Measurements from ENCODE around the gene ATM.

DNA sequence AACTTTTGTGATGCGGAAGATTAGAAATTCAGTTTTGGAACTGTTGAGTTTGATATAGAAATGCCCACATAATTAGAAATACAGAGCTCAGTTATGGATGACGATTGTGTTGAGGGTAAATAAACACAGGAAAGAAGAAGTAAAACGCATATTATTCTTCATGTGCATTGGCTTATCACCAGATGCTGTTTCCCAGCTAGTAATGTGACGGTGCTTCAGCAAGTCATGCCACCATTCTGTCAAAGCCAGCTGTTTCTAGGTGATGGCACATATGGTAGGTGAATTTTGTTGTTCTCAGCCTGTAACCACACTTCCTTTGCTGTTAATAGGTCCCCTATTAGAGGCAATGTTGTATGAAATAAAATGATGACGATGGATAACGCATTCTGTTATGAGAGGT lies 175.6 kb downstream of the ATM start:
- TF ChIP-seq, protein P1, sequence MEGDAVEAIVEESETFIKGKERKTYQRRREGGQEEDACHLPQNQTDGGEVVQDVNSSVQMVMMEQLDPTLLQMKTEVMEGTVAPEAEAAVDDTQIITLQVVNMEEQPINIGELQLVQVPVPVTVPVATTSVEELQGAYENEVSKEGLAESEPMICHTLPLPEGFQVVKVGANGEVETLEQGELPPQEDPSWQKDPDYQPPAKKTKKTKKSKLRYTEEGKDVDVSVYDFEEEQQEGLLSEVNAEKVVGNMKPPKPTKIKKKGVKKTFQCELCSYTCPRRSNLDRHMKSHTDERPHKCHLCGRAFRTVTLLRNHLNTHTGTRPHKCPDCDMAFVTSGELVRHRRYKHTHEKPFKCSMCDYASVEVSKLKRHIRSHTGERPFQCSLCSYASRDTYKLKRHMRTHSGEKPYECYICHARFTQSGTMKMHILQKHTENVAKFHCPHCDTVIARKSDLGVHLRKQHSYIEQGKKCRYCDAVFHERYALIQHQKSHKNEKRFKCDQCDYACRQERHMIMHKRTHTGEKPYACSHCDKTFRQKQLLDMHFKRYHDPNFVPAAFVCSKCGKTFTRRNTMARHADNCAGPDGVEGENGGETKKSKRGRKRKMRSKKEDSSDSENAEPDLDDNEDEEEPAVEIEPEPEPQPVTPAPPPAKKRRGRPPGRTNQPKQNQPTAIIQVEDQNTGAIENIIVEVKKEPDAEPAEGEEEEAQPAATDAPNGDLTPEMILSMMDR (IDR thresholded peaks at IDR 0.05; ENCODE audit: low read depth, low read length, poor library complexity, severe bottlenecking) = no peak
- no peak for TF ChIP-seq EZH2phosphoT487 (IDR thresholded peaks at IDR 0.05; ENCODE audit: borderline replicate concordance, low read length)

All from DOHH2 (cell line).